Sigmoid colon (tissue), 4 donors: ENCODE results near the gene TIMELESS.

Experiments used
- POLR2A ChIP-seq, 2 donors: fragments of 450-650 bp; IDR thresholded peaks; one replicate each; pipeline ENCODE4 v1.6.1; 2016; ENCODE audit warnings: antibody characterized with exemption in 2 of 2, mild to moderate bottlenecking in 2 of 2, moderate library complexity in 2 of 2
- POLR2AphosphoS5 ChIP-seq, 4 donors: sonication (generic); formaldehyde crosslinking; IDR thresholded peaks; one replicate each; pipeline ENCODE4 v1.6.1; 2017; ENCODE audit warnings: antibody characterized with exemption in 4 of 4
- TF ChIP-seq, protein P1 (sequence below), 4 experiments: fragments of 450-650 bp in 3 of 4; fragments of 200-600 bp in 1 of 4; IDR thresholded peaks; one replicate each; pipeline ENCODE4 v1.5.1; 2016 to 2019; ENCODE audit warnings: antibody characterized with exemption in 4 of 4, mild to moderate bottlenecking in 3 of 4, moderate library complexity in 2 of 4

DNA sequence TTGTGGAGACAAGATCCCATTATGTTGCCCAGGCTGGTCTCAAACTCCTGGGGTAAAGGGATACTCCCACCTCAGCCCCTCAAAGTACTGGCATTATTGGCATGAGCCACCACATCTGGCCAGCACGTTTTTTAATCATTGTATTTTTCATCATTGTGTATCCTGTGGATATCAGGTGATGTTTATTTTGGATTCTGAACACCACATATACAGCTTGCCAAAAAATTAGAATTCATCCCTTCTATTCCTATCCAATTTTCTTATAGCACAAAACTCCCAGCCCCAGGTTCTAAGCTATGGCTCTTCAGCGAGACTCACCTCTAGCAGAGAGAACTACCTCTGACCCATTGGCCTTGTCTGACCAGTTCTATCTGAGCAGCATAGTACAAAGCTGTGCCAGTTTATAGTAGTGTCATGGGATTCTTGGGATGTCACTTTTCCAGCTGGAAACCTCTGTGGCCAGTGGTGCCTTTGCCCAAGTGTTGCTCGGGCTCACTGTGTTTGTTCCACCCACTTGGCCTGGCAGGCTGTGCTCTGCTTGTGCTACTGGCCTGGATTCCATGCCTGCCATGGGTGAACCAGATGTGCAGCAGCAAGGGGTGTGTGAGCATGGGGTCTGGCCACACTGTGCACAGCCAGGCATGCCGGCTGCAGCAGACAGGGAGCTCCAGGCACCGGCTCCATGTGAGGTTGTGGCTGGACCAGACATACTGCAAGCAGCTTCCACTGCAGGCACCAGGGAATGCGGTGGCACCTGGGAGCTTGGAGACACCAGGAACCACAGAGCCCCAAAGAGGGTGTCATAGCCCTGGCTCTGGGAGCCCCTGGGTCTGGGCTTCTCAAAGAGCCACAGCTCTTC is 37.2 kb downstream of the TIMELESS start:
- TF ChIP-seq, protein P1, sequence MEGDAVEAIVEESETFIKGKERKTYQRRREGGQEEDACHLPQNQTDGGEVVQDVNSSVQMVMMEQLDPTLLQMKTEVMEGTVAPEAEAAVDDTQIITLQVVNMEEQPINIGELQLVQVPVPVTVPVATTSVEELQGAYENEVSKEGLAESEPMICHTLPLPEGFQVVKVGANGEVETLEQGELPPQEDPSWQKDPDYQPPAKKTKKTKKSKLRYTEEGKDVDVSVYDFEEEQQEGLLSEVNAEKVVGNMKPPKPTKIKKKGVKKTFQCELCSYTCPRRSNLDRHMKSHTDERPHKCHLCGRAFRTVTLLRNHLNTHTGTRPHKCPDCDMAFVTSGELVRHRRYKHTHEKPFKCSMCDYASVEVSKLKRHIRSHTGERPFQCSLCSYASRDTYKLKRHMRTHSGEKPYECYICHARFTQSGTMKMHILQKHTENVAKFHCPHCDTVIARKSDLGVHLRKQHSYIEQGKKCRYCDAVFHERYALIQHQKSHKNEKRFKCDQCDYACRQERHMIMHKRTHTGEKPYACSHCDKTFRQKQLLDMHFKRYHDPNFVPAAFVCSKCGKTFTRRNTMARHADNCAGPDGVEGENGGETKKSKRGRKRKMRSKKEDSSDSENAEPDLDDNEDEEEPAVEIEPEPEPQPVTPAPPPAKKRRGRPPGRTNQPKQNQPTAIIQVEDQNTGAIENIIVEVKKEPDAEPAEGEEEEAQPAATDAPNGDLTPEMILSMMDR (IDR thresholded peaks at IDR 0.05): no peak
- no peak for TF ChIP-seq POLR2AphosphoS5 (IDR thresholded peaks at IDR 0.05)
- TF ChIP-seq POLR2A (IDR thresholded peaks at IDR 0.05): no peak
